Stimulated activated naive CD8-positive, alpha-beta T cell treated with anti-CD3 and anti-CD28 coated beads, Interleukin-15, Interleukin-2, amounts not matched to agents 100 U/mL and 50 U/mL, for 24 hours (primary cell): ENCODE data around the gene LDLRAD4.

Experiments used
- ATAC-seq: fragments of 150-1000 bp; cut with Tn5 transposase; one replicate; pipeline ENCODE4 v1.10.0; 2021
- DNase-seq: peaks from one replicate; pipeline ENCODE4 v3.0.0; 2021

The LDLRAD4 gene

DNA sequence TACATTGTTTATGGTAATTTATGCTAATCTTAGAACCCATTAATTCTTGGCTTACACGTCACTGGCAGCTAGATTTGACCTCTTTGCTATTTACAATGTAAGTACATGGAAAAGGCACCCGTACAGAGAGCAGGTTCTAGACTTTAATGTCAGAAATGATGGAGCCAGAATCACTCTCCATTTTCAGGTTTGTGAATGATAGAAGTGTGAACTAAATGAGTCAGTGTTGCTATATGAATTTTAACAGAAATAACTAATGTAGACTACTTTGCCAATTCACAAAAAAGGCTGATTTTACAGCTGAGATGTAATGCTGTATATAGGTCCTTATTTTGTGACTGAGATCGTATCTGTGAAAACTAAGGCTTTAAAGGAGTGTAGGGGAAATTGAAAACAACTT is 214.6 kb downstream of the LDLRAD4 start:
- ATAC-seq = peak; percentile 30

DNA sequence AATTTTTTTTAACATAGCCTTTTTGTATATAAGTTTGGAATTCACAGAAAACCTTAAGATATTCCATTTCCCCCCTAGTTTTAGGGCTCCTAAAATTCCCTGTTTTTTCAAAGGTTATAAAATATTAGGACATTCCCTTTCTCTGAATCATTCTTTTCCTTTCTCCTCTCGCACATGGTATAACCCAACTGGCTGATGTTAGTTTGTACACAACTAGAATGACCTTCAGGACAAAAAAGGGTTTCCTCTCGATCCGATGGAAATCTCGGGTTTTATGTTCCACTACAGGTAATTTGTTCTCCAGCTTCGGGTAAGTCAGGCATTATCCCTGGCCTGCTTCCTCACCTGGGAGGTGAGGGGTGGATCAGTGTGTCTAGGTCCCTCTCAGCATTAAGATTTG is 215.1 kb downstream of the LDLRAD4 start:
- no peak for ATAC-seq

More for the DNA sequence above, 214.6 kb downstream of the LDLRAD4 start:
- no peak for DNase-seq

DNA sequence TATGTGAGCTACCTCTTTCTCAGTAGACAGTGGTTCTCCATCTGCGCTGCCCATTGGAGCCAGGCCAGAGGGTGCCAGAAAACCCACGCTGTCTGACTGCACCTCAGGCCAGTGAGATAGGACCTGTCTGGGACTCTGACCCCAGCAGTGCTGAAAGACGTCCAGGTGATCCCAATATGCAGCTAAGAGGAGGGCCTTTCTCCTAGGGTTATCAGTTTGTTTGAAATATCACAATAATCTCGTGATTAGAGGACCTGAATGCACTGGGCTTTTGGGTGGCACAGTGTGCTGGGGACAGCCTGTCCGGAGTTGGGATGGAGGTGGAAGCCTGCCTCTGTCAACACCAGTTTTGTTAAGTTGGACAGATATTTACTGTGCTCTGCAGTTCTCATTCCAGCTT is 216.3 kb downstream of the LDLRAD4 start:
- no peak for ATAC-seq
- DNase-seq = no peak

More for the DNA sequence above, 215.1 kb downstream of the LDLRAD4 start:
- DNase-seq = no peak

DNA sequence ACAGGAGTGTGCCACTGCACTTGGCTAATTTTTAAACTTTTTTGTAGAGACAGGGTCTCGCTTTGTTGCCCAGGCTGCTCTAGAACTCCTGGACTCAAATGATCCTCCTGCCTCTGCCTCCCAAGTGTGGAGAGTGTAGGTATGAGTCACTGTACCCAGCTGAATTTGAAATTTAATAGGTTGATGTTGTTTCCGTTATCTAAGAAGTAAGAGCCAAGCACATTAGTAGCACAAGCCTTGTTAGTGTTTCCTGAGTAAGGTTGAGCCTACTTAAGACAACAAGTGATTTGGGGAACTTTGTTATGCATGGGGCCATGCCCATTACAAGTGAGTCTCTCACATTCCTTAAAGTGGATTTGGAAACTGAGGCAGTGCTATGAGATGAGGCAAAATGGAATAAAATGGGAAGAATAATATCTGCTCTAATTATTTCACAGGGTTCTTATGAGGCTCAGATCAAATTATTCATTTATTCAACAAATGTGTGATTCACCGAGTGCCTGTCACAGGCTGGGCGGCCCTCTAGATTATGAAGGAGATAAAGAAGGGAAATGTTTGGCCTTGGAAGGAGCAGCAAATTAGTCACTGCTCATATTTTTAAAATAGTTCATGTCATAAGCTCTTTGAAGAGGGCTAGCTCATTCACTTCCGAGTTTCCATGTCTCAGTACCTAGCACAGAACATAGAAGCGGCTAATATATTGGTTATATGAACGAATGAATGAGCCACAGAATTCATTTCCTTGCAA is 217.2 kb downstream of the LDLRAD4 start:
- no peak for DNase-seq
- peak; percentile 38 for ATAC-seq

DNA sequence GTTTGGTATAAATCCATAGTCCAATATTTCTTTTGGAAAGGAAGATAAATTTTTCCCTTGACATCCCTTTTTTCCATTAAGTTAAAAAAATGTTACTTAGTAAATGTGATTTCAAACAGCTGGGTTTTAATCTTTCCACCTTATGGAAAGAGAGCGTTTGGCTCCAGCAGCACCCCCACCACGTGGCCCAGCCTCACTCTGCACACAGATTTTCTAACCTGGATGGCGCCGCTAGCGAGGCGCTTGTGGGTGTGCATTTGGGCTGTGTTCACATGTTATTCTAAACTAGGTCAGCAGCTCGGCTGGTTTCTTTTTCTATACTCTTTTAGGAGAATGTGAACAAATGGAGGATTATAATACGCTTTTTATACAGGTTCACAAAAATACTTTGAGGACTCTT is 218.0 kb downstream of the LDLRAD4 start:
- DNase-seq (no peak), ATAC-seq (no peak)

DNA sequence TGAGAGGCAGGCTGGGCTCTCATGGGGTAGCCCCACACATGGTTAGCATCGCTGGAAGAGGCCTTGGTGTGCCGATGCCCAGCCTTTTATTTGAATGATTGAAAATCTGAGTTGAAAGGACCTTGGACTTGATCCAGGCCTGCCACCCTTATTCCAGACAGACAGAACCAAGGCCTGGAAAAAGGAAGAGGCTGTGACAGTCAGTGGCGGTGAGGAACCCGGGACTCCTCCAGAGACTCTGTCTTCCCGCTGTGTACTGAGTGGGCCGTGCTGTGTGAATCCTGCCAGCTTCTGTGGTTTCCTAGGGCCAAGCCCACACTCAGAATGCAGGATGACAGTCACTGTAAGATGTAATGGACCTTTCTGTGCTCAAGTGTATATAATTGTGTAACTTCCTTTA is 218.5 kb downstream of the LDLRAD4 start:
- peak; percentile 24 for DNase-seq
- ATAC-seq = peak; percentile 16

DNA sequence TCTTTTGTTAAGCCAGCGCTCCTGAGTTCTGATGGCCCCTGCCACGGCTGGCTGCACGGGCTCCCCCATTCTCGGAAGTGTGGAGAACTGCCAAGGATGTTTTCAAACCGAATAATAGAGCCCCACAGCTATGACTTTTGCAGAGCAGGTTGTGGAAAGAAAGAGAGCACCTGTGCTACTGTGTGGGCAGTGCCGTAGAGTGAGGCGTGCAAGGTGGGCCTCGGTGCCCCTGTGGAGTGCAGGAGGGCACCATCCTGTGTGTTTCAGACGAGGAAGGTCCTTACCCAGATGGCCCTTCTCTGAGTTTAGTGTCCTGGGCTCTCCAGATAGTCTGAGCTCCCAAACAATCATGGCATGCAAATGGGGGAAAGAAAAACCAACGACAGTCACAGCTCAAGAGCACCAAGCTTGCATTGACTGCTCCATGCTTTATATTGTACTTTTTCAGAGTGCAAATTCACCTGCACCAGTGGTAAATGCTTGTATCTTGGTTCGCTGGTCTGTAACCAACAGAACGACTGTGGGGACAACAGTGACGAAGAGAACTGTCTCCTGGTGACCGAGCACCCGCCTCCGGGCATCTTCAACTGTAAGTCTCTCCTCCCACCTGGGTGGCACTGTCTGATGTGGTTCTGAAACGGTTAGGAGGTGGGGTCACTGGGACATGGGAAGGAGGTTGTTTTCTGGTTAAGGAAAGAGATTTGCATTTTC is 219.4 kb downstream of the LDLRAD4 start:
- ATAC-seq = peak; percentile 79
- DNase-seq = peak; percentile 59

DNA sequence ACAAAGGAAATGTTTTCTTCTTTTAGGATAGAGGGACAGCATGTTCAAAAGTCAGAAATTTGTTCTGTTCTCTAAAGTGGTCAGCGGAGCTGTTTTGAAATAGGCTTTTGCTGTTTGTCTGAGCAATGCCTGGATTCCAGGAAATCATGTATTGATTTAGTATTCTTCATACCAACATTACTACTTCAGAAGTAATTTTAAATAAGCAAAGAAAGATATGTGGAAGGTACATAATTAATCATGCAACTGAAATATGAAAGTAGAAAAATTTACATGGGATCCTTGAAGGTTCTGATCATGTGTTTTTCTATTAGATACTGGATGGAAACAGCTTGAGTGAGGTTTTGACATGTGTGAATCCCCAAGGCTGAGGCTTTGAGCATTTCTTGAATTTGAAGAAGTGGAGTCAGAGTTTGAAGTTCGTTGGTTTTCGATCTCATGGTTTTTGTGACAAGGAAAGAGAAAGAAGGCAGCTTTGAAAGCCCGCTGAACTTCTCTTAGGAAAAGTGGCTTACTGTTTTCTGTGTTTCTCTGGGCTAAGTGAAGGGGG is 220.0 kb downstream of the LDLRAD4 start:
- peak; percentile 30 for ATAC-seq
- no peak for DNase-seq

DNA sequence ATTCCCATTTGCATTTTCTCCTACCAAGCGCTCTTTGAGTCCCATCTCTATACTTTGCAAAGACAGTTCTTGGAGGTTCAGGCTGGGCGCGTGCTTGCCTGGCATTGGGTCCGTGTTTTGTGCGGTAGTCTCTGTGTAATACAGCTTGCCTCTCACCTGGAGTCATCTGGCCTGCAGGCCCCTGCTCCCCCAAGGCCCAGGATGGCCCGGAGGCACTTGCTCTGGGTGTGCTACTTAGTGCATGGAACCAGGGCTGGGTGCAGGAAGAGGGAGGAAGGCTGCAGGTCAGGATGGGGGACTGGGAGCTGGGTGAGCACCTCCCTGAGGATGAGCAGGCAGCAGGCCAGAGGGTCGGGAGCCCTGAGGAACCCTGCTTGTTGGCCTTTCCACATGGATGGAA is 220.9 kb downstream of the LDLRAD4 start:
- ATAC-seq (no peak), DNase-seq (no peak)

DNA sequence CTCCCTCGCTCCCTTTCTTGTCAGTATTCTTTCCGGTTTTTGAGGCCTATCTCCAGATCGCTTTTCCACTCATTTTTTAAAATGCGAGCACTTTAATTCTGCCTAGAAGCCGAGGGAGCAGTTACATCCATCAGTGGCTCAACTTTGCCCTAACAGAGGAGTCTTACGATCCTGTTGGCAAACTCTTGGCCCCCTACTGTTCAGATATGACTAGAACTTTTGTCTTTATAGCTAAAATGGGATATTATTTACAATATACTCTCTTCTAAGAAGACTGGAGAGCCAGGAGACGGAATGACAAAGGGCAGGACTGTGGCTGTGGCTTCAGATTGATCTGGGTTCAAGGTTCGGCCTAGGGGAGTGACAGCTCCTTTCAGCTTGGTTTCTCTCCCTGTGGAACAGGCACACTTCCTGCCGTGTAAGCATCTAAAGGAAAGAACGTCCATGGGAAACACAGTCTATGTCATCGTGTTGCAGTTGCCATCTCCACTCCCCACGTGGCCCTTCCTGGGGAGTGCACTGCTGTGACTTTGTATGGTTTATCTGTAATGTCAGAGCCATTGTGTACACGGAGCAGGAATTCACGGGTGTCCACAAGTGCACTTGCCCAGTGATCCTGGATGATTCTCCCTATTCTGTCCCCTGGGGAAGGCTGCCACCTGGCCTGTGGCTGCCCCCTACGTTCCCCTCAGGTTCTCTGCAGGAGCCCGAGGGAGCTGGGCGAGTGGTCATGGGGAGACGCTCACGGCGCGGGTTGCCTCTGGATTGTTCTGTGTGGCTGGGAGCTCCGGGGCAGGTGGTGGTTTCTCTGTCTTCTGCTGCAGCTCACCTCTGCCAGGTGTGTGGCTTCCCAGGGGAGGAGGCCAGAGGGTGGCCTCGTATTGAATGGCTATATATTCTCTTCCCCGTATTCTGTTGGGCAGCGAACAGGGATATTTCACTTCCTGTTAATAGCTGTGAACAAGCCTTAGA is 222.0 kb downstream of the LDLRAD4 start:
- no peak for ATAC-seq

DNA sequence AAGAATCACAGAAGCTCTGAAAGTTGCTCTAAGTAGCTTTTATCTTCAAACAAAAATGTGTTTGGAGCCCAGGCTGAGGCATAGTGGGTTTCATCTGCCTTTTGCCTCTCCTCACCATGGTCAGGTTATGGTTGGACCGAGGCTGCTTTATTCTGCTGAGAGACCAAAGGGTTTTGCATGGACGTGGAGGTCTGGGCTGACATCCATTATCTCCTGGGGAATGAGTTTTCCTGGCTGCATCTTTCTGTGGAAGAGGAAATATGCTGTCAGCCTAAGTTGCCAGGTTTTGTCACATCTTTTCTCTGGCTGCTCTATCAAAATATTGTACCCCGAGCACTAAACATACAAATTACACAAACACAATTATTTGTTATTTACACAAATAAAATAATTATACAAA is 223.2 kb downstream of the LDLRAD4 start:
- no peak for ATAC-seq
- DNase-seq = no peak

More for the DNA sequence above, 222.0 kb downstream of the LDLRAD4 start:
- DNase-seq = no peak

DNA sequence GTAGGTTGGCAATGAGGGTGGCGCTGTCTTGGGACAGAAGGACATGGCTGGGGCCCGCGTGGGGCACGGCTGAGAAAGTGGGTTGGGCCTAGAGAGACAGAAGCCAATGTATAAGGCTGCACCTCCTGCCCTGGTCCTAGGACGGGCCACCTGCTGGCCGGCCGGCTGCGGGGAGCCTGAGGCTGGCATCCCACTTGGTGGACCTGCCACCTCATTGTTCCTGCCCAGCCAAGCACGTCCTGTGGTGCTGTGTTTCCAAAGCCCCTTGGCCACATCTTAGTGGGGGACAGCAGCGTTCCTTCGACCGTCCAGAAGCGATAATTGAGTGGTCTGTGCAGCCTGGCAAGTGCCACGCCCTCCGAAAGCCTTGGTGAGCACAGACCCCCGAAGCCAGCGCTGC is 223.9 kb downstream of the LDLRAD4 start:
- DNase-seq (no peak), ATAC-seq (no peak)

DNA sequence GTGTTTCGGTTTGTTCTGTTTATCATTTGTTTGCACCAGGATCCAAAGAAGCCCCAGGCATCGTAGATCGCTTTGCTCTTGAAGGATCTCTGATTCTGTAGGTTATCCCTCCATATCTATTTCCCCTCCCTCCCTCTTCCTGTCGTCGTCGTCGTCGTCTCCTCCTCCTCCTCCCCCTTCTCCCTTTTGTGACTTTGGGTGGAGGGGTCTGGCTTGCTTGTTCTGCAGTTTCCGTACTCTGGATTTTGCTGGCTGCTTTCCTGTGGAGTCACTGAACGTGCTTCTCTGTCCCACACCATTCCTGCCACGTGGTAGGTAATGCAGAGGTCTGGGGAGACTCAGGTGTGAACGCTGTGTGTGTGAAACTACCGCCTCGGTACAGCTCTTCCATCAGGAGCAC is 225.0 kb downstream of the LDLRAD4 start:
- ATAC-seq = no peak
- no peak for DNase-seq

DNA sequence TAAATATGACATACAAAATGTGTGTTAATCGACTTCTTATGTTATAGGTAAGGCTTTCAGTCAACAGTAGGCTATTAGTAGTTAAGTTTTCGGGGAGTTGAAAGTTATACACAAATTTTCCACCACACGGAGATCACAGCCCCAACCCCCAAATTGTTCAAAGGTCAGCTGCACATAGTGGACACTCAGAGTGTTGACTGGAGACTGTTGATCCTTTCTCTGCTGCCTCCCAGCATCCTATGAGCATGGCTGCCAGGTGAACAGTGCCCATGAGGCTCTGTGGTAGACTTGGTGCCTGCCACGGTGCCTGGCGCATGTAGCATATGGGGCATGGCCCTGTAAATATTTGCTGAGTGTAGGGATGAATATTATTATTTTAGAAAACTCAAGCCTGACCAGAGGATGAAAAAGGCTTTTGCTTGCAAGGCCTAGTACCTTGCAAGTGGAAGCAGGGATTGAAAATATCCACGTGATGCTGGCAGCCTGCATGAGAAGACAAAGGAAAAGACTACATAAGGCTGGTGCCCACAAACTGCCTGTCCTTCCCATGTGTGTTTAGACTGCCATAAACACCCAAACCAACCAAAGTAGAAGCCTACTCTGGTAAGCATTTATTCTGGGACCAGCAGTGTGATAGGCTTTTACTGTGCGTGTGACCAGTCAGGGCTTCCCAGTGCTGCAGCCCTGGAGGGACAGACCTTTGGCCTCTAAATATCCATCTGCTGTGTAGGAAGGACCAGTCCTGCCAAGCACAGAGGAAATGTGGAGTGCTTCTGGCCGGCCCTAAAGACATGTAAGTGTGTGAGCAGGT is 226.1 kb downstream of the LDLRAD4 start:
- DNase-seq (no peak), ATAC-seq (no peak)

DNA sequence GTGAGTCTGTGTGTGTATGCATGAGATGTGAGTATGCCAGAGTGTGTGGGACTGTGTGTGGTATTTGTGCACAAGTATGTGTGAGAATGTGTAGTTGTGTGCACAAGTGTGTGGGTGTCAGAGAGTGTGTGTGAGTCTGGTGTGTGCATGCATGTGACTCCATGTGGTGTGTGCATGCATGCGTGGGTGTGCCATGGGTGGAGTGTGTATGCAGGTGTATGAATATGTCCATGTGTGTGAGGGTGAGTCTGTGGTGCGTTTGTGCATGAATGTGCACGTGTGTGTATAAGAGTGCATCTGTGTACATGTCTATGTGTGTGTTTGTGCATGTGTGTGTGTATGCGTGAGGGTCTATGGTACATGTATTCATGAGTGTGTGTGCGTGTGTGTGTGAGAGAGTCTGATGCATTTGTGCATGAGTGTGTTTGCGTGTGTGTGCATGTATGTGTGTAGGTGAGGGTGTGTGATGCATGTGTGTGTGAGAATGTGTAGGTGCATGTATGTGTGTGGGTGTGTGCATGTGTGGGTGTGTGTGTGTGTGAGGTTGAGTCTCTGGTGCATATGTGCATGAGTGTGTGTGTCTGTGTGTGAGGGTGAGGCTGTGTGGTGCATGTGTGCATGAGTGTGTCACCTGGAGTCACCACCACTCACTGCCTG is 226.8 kb downstream of the LDLRAD4 start:
- DNase-seq (no peak), ATAC-seq (no peak)

DNA sequence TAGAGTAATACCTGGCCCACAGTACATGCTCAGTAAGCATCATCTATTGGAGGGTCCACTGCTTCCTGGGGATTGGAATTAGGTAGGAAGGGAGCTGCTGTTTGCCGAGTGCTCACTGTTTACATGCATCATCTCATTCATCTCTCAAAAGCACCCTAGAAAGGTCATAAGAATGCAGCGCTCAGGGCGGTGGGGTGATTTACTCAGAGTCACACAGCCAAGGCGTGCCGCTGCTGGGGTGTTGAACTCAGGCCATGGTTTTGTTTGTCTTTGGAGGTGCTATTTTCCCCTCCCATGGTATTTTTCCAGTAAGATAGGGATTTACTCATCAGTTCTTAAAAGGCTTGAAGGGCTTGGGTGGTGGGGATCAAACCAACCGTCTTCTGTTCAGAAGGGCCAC is 227.5 kb downstream of the LDLRAD4 start:
- peak; percentile 10 for ATAC-seq
- no peak for DNase-seq

DNA sequence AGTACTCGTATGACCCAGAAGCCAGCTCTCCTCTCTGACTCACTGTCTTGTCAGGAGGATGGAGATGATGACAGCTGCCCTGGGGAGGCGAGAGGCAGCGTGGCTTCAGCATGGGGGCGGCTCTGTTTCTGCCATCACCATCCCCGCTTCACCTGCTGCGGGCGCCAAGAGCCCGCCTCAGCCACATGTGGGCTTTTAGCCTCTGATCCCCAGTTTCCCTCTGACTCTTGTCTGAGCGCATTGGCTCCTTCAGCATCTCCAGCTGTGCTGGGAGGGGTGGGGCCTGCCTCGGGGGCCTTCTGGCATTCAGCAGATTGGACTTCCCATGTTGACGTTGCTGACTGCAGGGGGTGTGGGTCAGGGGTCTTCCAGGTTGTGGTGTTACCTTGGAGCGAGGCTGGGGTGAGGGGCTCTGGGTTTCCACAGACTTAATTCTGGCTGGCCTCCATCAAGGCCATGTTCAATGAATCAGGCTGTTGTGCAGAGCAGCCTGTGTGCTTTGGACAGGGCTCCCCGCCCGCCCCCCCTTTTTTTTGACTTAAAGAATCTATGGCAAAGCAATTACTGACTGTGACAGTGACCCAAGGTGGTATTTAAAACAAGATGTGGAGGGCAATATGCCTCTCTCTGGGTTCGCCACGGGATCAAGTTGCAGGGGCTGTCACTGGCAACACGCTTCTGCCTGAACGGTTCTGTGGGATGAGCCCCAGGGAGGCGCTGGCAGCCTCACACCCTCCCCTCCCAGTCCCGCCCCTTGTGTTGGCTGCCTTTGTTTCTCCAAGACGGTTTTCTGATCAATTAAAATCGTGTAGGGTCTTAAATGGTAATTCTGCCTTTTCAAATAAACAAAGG is 228.3 kb downstream of the LDLRAD4 start:
- peak; percentile 62 for DNase-seq
- peak; percentile 89 for ATAC-seq

DNA sequence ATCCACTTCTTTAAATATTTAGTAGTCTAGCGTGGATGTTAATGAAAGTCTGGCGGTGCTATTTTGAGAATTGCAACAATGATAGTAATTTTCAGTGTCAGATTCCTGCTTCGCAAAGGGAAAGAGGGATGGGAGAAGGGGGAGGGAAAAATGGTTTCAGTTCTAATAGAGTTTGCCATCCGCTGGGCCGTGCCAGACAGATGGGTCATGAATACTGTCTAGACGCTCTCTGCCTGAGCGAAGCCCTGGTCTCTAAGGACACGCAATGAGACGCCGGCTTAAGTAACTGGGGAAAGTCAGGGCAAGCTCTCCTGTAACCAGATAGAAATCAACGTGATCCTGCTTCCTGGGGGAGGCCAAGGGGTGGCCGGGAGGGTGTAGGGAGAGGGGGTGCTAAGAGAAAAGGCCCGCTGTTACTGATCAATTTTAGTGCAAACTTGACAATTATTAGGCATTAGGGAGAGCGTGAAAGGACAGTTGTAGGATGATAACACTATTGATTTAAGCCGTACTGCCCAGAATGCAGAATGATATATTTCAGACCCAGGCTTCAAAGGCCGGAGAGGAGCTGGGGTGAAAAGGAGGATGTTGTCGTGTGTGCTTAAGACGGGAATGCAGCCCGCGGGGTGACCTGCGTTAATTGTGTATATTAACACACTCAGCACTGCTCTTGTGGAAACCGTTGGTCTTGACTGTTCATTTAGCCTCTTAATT is 229.2 kb downstream of the LDLRAD4 start:
- DNase-seq = no peak
- ATAC-seq = no peak

DNA sequence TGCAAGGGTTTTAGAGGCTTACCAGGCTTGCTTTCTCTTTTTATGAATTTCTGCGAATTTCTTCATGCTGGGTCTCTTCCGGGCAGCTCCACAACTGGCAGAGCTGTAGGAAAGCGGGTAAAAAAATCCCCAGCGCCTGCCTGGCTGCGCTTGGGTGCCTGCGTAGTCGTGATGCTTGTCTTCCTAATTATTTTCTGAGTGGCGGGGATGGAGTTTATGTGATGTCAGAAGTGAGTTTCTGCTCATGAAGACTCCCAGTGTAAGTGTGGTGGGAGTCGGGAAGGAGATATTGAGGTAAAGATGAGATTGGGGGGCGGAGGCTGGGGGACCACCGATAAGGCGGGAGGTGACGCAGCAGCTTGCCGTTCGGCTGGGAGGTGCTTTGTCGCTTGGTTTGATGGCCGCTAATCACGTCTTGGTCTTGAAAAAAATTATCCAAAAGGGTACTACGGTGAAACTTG is 229.8 kb downstream of the LDLRAD4 start:
- no peak for DNase-seq
- no peak for ATAC-seq
